Measurements from ENCODE around the gene TMC2. TPM values are rescaled to one million over a fixed set of nuclear protein-coding genes. Genes with fewer than 3 reads are reported as not detected.
"Not testable (repeated sequence)": the region's sequence is repeated elsewhere in the genome, so short reads cannot be mapped to it uniquely, and the experiment has no call there.

The TMC2 gene
- total RNA-seq, 1 experiment from 2014 or later, result not detected

DNA sequence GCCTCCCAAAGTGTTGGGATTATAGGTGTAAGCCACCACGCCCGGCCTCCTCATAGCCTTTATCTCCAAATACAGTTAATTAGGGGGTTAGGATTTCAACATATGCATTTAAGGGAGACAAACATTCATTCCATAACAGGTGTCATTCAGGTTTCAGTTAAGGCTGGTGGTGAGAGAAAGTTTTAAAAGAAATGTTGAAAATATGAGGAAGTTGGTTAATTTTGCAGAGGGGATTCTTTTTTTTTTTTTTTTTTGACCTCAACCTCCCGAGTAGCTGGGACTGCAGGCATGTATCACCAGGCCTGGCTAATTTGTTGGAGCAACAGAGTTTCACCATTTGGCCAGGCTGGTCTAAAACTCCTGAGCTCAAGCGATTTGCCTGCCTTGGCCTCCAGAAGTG is 143.7 kb downstream of the TMC2 start (continued):
- TF ChIP-seq, protein P1, sequence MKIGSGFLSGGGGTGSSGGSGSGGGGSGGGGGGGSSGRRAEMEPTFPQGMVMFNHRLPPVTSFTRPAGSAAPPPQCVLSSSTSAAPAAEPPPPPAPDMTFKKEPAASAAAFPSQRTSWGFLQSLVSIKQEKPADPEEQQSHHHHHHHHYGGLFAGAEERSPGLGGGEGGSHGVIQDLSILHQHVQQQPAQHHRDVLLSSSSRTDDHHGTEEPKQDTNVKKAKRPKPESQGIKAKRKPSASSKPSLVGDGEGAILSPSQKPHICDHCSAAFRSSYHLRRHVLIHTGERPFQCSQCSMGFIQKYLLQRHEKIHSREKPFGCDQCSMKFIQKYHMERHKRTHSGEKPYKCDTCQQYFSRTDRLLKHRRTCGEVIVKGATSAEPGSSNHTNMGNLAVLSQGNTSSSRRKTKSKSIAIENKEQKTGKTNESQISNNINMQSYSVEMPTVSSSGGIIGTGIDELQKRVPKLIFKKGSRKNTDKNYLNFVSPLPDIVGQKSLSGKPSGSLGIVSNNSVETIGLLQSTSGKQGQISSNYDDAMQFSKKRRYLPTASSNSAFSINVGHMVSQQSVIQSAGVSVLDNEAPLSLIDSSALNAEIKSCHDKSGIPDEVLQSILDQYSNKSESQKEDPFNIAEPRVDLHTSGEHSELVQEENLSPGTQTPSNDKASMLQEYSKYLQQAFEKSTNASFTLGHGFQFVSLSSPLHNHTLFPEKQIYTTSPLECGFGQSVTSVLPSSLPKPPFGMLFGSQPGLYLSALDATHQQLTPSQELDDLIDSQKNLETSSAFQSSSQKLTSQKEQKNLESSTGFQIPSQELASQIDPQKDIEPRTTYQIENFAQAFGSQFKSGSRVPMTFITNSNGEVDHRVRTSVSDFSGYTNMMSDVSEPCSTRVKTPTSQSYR (CRISPR knock-in tag; IDR thresholded peaks at IDR 0.05), result no peak
- TF ChIP-seq, protein P2, sequence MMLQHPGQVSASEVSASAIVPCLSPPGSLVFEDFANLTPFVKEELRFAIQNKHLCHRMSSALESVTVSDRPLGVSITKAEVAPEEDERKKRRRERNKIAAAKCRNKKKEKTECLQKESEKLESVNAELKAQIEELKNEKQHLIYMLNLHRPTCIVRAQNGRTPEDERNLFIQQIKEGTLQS (CRISPR knock-in tag; conservative IDR thresholded peaks at IDR 0.05), result no peak
- TF ChIP-seq, protein P3, sequence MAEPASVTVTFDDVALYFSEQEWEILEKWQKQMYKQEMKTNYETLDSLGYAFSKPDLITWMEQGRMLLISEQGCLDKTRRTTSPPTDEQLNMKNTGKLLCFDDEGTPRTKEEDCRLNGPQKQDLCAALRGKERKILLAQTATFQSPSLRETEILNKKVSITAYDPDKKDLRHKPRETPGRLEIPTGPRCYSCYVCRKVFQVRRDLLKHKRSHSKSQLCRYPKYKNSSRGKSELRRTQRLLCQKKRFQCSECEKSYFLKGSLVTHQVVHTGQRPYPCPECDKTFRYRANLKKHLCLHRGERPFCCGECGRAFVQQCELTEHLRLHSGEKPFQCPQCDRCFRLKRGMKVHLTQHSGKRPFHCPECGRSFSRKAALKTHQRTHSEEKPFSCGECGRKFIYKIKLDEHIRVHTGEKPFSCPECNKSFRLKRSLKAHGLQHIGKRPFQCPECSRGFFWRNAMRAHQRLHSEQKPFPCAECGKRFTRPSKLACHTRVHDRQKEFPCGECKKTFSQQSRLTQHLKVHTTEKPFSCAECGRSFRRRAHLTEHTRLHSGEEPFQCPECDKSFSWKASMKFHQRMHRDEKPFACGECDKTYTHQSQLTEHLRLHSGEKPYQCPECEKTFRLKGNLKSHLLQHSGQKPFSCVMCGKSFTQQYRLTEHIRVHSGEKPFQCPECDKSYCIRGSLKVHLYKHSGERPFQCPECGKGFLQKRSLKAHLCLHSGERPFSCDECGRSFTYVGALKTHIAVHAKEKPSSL (CRISPR knock-in tag; conservative IDR thresholded peaks at IDR 0.05), result no peak
- TF ChIP-seq TEAD1 (CRISPR knock-in tag; IDR thresholded peaks at IDR 0.05) (no peak), ZNF416 (CRISPR knock-in tag; IDR thresholded peaks at IDR 0.05) (no peak), FOXJ3 (CRISPR knock-in tag; IDR thresholded peaks at IDR 0.05; ENCODE audit: borderline replicate concordance) (no peak)
- TF ChIP-seq, protein P4, sequence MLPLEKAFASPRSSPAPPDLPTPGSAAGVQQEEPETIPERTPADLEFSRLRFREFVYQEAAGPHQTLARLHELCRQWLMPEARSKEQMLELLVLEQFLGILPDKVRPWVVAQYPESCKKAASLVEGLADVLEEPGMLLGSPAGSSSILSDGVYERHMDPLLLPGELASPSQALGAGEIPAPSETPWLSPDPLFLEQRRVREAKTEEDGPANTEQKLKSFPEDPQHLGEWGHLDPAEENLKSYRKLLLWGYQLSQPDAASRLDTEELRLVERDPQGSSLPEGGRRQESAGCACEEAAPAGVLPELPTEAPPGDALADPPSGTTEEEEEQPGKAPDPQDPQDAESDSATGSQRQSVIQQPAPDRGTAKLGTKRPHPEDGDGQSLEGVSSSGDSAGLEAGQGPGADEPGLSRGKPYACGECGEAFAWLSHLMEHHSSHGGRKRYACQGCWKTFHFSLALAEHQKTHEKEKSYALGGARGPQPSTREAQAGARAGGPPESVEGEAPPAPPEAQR (CRISPR knock-in tag; IDR thresholded peaks at IDR 0.05), result no peak
- TF ChIP-seq, protein P5, sequence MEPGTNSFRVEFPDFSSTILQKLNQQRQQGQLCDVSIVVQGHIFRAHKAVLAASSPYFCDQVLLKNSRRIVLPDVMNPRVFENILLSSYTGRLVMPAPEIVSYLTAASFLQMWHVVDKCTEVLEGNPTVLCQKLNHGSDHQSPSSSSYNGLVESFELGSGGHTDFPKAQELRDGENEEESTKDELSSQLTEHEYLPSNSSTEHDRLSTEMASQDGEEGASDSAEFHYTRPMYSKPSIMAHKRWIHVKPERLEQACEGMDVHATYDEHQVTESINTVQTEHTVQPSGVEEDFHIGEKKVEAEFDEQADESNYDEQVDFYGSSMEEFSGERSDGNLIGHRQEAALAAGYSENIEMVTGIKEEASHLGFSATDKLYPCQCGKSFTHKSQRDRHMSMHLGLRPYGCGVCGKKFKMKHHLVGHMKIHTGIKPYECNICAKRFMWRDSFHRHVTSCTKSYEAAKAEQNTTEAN (CRISPR knock-in tag; IDR thresholded peaks at IDR 0.05), result no peak
- TF ChIP-seq, protein P6, sequence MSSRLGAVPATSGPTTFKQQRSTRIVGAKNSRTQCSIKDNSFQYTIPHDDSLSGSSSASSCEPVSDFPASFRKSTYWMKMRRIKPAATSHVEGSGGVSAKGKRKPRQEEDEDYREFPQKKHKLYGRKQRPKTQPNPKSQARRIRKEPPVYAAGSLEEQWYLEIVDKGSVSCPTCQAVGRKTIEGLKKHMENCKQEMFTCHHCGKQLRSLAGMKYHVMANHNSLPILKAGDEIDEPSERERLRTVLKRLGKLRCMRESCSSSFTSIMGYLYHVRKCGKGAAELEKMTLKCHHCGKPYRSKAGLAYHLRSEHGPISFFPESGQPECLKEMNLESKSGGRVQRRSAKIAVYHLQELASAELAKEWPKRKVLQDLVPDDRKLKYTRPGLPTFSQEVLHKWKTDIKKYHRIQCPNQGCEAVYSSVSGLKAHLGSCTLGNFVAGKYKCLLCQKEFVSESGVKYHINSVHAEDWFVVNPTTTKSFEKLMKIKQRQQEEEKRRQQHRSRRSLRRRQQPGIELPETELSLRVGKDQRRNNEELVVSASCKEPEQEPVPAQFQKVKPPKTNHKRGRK (CRISPR knock-in tag; IDR thresholded peaks at IDR 0.05; ENCODE audit: borderline replicate concordance), result no peak

DNA sequence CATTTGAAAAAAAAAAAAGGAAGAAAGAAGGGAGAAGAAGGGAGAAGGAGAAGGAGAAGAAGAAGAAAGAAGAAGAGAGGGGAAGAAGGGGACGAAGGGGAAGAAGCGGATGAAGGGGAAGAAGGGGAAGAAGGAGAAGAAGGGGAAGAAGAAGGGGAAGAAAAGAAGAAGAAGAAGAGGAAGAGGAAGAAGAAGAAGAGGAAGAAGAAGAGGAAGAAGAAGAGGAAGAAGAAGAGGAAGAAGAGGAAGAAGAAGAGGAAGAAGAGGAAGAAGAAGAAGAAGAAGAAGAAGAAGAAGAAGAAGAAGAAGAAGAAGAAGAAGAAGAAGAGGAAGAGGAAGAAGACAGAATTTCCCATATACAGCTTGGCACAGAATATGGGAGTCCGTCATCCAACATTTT is 145.7 kb downstream of the TMC2 start:
- H3K4me1 Mint-ChIP-seq; H3K27ac Mint-ChIP-seq; DNase-seq (ENCODE audit: low spot score); POLR2A ChIA-PET; CTCF ChIA-PET; H3K36me3 Mint-ChIP-seq; H3K9me3 Mint-ChIP-seq; ATAC-seq; H3K4me3 Mint-ChIP-seq: not testable (repeated sequence)
- H3K27me3 Mint-ChIP-seq (ENCODE audit: low read depth), result peaks cover 72% of the 10 kb centered on the region

DNA sequence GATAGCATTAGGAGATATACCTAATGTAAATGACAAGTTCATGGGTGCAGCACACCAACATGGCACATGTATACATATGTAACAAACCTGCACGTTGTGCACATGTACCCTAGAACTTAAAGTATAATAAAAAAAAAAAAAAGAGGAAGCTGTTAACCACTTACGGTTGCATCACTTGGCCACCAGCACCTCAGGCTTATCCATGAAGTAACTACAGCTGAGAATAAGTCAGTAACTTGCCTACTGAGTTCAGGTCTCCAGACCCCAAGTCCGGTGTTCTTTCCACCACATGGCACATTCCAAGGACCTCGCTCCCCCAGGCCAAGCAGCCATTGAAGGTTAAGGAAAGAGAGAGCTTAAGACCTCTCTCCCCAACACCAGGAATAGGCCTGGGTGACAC is 148.4 kb downstream of the TMC2 start:
- H3K27me3 Mint-ChIP-seq (ENCODE audit: low read depth), result peaks cover 89% of the 10 kb centered on the region
- H3K36me3 Mint-ChIP-seq; ATAC-seq; DNase-seq (ENCODE audit: low spot score); H3K27ac Mint-ChIP-seq; POLR2A ChIA-PET; H3K9me3 Mint-ChIP-seq; H3K4me3 Mint-ChIP-seq; H3K4me1 Mint-ChIP-seq: not testable (repeated sequence)
- CTCF ChIA-PET, result interaction anchor here (2.6 to 5.2 kb wide), 2 partner anchors 10 to 68 kb away, joined by 12 to 120 read pairs; no protein-coding TSS in a partner anchor

DNA sequence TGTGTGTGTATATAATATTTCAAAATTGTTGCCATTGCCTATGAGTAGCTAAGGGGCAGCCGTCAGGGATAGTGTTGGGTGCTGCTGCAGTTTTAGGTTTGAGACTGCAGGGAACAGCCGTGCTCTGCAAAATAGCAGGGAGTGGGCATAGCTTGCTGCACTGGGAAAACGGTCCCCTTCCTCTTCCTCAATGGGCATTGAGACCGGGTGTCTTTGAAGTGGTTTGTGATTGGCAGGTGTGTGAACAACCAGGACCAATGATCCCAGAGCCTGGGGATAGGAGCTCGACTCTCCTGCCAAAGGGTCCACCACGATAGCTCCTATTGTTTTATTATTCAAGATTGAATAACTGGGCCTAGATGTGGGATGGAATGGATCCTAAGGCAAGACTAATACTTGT is 151.1 kb downstream of the TMC2 start:
- Mint-ChIP-seq H3K27me3 (ENCODE audit: low read depth) (peaks cover 93% of the 10 kb centered on the region), H3K36me3 (peaks cover 5% of the 10 kb centered on the region), H3K4me1 (peaks cover 21% of the 10 kb centered on the region), H3K4me3 (no peak overlapping the region), H3K9me3 (no peaks in the 10 kb centered on the region), H3K27ac (no peak overlapping the region)
- no peak for ATAC-seq
- no peak for DNase-seq (ENCODE audit: low spot score)
- ChIA-PET POLR2A (no interaction called here), CTCF (interaction anchor here (0.6 to 5.2 kb wide), 9 partner anchors 13 to 163 kb away, joined by 3 to 120 read pairs (median 12); no protein-coding TSS in a partner anchor)
- no peak for TF ChIP-seq ZNF396 (CRISPR knock-in tag; IDR thresholded peaks at IDR 0.05; ENCODE audit: borderline replicate concordance)
- TF ChIP-seq ZNF317 (CRISPR knock-in tag; IDR thresholded peaks at IDR 0.05; ENCODE audit: borderline replicate concordance, low read depth), result no peak
- TF ChIP-seq ESRRA (CRISPR knock-in tag; IDR thresholded peaks at IDR 0.05; ENCODE audit: borderline replicate concordance), result no peak
- TF ChIP-seq GABPB1 (CRISPR knock-in tag; IDR thresholded peaks at IDR 0.05), result no peak
- TF ChIP-seq, protein P6 (CRISPR knock-in tag; IDR thresholded peaks at IDR 0.05; ENCODE audit: borderline replicate concordance), result no peak
- TF ChIP-seq MXD4 (CRISPR knock-in tag; IDR thresholded peaks at IDR 0.05; ENCODE audit: borderline replicate concordance), result no peak
- TF ChIP-seq CREB1 (CRISPR knock-in tag; IDR thresholded peaks at IDR 0.05), result no peak
- TF ChIP-seq, protein P7, sequence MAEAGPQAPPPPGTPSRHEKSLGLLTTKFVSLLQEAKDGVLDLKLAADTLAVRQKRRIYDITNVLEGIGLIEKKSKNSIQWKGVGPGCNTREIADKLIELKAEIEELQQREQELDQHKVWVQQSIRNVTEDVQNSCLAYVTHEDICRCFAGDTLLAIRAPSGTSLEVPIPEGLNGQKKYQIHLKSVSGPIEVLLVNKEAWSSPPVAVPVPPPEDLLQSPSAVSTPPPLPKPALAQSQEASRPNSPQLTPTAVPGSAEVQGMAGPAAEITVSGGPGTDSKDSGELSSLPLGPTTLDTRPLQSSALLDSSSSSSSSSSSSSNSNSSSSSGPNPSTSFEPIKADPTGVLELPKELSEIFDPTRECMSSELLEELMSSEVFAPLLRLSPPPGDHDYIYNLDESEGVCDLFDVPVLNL (CRISPR knock-in tag; IDR thresholded peaks at IDR 0.05; ENCODE audit: borderline replicate concordance, low read depth), result no peak

Data from WTC11 (cell line).